ENCODE data around the gene ITPR3.

Gene ITPR3

DNA sequence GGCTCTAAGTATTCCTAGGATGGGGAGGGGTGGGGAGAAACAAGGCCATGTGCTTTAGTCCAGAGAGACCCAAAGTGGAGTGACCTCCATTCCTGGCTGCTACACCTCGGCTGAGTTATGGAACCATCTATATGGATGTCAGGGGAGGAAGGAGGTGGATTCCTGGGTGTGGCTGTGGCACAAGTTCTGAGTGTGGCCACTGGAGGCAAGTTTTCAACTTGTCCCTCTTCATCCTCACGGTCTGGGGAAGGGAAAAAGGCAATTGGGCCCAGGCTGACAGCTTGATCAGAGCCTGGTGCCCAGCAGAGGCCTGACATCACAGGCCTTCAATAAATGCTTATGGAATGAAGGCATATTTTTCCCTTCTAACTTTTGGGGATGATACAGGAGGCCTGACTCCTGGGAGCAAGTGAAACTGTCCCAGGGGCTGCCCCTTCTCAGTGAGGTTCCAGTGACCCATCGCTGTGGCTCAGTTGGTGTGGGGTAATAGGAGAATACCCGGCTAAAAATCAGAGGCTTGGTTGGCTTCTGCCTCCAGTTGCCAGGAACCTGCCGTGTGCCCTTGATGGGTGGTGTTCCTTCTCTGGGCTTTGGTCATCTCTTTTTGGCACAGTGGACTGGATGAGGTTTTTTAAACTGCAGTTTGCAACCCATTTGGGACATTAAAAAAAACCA, 1.8 kb upstream of the ITPR3 start:
- Histone ChIP-seq H3K4me3 (replicated peaks; ENCODE audit: low read depth, low read length) (no peak overlapping the region; the same call in 1 of the 2 replicates), H3K36me3 (ENCODE audit: control insufficient read depth, insufficient read depth, low read length) (no peaks in the 10 kb centered on the region; the same call in none of the 2 replicates), H3K27me3 (replicated peaks; ENCODE audit: control insufficient read depth, insufficient read depth, low read length) (no peaks in the 10 kb centered on the region)
- TF ChIP-seq, protein P1, sequence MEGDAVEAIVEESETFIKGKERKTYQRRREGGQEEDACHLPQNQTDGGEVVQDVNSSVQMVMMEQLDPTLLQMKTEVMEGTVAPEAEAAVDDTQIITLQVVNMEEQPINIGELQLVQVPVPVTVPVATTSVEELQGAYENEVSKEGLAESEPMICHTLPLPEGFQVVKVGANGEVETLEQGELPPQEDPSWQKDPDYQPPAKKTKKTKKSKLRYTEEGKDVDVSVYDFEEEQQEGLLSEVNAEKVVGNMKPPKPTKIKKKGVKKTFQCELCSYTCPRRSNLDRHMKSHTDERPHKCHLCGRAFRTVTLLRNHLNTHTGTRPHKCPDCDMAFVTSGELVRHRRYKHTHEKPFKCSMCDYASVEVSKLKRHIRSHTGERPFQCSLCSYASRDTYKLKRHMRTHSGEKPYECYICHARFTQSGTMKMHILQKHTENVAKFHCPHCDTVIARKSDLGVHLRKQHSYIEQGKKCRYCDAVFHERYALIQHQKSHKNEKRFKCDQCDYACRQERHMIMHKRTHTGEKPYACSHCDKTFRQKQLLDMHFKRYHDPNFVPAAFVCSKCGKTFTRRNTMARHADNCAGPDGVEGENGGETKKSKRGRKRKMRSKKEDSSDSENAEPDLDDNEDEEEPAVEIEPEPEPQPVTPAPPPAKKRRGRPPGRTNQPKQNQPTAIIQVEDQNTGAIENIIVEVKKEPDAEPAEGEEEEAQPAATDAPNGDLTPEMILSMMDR (IDR thresholded peaks at IDR 0.05; ENCODE audit: insufficient read depth, low read length, poor library complexity, severe bottlenecking): no peak
- no peak for DNase-seq (ENCODE audit: extremely low read depth, insufficient read length)

DNA sequence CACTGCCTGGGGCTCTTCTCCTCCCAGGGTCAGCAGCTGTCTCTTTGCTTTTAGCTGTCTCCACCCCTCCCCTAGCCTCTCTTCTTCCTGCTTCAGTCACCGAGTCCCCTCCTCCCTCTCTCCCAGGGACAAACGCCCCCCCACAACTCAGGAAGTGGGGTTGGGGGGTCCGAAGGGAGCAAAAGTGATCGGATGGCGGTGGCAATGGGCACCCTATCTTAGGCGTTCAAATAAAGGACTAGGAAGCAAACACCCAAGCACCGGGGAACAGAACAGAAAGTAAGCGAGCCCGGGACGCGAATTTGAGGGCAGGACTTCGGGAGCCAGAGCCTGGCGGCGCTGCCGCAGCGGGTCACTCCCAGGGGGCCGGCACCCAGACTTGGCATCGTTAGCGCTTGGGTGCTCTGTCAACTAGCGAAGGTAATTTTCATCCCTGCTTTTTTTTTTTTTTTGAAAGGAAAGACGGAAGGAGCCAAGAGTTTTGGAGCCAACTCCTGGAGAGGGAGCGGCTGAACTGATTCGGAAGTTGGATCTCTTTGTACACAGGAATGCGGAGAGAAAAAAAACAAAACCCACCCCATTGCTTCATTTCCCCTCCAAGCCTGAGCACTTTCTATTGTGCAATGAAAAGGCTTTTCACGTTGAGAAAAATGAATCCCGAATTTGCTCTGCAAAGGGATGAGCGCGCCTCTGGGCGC, 815 bp upstream of the ITPR3 start:
- DNase-seq (ENCODE audit: extremely low read depth, insufficient read length): peak; percentile 60
- H3K4me3 ChIP-seq (replicated peaks; ENCODE audit: low read depth, low read length): peak overlapping the region; percentile 79

DNA sequence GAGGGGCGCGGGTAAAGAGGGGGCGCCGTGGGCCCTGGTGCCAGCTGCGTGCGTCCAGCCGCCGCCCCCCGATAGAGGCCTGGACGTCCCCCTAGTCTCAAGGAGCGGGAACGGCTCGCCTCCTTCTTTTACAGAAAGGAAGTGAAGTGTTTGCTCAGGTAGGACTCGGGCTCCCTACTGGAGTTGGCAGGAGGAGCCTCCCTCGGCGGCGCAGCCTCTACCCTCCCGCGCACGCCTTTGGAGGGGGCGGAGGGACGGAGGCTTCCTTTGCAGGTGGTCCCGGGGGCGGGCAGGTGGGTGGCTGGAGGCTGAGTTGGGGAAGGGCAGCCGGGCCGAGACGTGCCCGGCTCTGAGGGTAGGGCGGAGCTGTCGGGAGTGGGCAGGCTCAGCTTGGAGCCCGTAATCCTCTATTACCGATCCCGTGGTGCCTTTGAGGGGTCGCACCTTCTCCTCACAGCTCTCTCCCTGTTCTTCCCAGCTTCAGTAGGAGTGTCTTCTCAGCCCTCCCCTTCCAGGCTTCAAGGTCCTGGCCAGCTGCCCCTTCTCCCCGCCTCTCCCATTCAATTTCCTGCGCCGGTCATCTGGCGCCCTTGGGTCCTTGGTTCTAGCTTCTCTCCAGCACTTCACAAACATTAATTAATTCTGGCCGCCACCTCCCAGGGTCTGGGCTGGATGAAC, 728 bp downstream of the ITPR3 start:
- TF ChIP-seq, protein P1 (IDR thresholded peaks at IDR 0.05; ENCODE audit: insufficient read depth, low read length, poor library complexity, severe bottlenecking): no peak
- peak; percentile 54 for DNase-seq (ENCODE audit: extremely low read depth, insufficient read length)

More for the DNA sequence above, 815 bp upstream of the ITPR3 start:
- H3K27me3 ChIP-seq (replicated peaks; ENCODE audit: control insufficient read depth, insufficient read depth, low read length): no peaks in the 10 kb centered on the region
- TF ChIP-seq, protein P1 (IDR thresholded peaks at IDR 0.05; ENCODE audit: insufficient read depth, low read length, poor library complexity, severe bottlenecking): no peak
- H3K36me3 ChIP-seq (ENCODE audit: control insufficient read depth, insufficient read depth, low read length): peaks cover 1% of the 10 kb centered on the region

DNA sequence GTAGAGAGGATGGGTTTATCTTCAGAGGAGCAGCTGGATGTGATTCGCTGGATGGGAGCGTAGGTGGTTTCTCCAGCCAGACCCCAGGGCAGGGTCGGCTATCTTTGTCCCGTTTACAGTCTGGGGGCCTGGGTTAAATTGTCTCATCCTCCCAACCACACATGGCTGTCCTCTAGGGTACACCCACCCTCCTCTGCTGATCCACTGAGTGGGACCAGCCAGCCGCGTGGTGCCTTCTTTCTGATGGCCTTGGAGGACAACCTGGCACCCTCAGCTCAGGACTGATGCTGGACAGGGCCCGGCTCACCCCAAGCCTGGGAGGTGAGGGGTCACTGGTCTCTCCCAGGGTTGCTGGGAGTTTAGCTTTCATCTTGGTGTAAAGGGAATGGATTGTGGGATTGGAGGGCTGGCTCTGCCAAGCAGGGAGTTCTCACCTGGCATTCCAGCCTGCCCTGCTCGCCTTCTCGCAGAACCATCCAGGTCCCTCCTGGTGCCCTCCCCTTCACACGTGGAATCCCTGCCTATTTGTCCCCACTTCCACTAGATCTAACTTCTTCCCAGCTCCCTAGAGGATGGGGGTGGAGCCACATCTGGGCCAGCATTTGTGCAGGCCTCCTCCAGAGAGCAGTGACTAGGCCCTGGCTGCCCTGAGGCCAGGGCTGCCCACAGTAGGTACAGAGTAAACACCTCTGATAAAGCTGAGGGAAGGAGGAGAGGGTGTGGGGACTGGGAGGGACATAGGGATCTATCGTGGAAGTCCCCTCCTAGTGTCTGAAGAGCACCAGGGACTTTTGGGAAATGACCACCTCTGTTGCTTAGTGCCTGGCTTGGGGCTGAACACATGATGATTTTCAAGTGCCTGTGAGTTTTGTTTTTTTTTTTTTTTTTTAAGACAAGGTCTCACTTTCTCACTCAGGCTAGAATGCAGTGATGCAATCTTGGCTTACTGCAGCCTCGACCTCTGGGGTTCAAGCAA, 1.6 kb downstream of the ITPR3 start:
- no peaks in the 10 kb centered on the region for H3K27me3 ChIP-seq (replicated peaks; ENCODE audit: control insufficient read depth, insufficient read depth, low read length)
- peak overlapping the region; percentile 79 for H3K4me3 ChIP-seq (replicated peaks; ENCODE audit: low read depth, low read length)
- DNase-seq (ENCODE audit: extremely low read depth, insufficient read length): no peak
- TF ChIP-seq, protein P1 (IDR thresholded peaks at IDR 0.05; ENCODE audit: insufficient read depth, low read length, poor library complexity, severe bottlenecking): no peak
- peaks cover 1% of the 10 kb centered on the region for H3K36me3 ChIP-seq (ENCODE audit: control insufficient read depth, insufficient read depth, low read length)

More for the DNA sequence above, 728 bp downstream of the ITPR3 start:
- H3K27me3 ChIP-seq (replicated peaks; ENCODE audit: control insufficient read depth, insufficient read depth, low read length): no peaks in the 10 kb centered on the region
- peaks cover 1% of the 10 kb centered on the region for H3K36me3 ChIP-seq (ENCODE audit: control insufficient read depth, insufficient read depth, low read length)
- H3K4me3 ChIP-seq (replicated peaks; ENCODE audit: low read depth, low read length): peak overlapping the region; percentile 79

DNA sequence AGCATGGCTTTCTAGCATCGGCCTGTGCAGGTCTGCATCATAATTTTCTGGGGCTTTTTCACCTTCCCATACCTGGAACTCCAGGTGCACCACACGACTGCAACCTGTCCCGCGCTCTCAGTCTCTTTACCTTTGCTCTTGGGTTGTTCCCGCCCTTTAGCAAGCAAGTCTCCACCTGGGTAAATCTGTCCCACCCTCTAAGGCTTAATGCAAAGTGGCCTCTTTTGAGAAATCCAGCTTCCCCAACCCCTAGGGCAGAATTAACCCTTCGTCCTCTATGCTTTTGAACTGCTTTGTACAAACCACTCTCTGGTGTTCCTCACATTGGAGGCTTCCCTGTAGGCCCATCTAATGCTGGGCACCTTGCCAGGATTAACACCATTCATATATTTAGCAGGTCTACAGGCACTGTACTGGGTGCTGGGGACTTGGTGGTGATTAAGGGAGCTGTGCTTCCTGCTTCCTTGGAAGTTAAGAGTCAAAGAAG, 2.8 kb downstream of the ITPR3 start:
- DNase-seq (ENCODE audit: extremely low read depth, insufficient read length): no peak
- Histone ChIP-seq H3K27me3 (replicated peaks; ENCODE audit: control insufficient read depth, insufficient read depth, low read length) (no peaks in the 10 kb centered on the region), H3K4me3 (replicated peaks; ENCODE audit: low read depth, low read length) (no peak overlapping the region), H3K36me3 (ENCODE audit: control insufficient read depth, insufficient read depth, low read length) (peaks cover 1% of the 10 kb centered on the region)
- TF ChIP-seq, protein P1 (IDR thresholded peaks at IDR 0.05; ENCODE audit: insufficient read depth, low read length, poor library complexity, severe bottlenecking): no peak

Data from GM06990 (cell line).